ENCODE results near the gene KCNK16. TPM values are rescaled to one million over a fixed set of nuclear protein-coding genes. Genes with fewer than 3 reads are reported as not detected.

The KCNK16 gene
- total RNA-seq, 2 experiments from 2014 or later, result not detected

GRCh38 chr6:39279539-39279938, 43.0 kb downstream of the KCNK16 start:
- no peaks in the 10 kb centered on the region for H3K27me3 Mint-ChIP-seq
- POLR2A ChIA-PET, result no interaction called here

GRCh38 chr6:39276379-39276995, 46.0 kb downstream of the KCNK16 start:
- no peaks in the 10 kb centered on the region for H3K36me3 ChIP-seq (ENCODE audit: insufficient read depth, low read length)
- H3K36me3 Mint-ChIP-seq (ENCODE audit: low read depth), result no peaks in the 10 kb centered on the region
- H3K9me3 ChIP-seq (ENCODE audit: control insufficient read depth in 1 of 2, insufficient read depth in 1 of 2, low read length in 2 of 2), result no peaks in the 10 kb centered on the region
- ATAC-seq (ENCODE audit: poor library complexity) (no peak), DNase-seq (no peak)
- ChIA-PET CTCF (no interaction called here), POLR2A (no interaction called here)
- no peaks in the 10 kb centered on the region for H3K27me3 Mint-ChIP-seq
- H3K27ac ChIP-seq (ENCODE audit: low read depth in 1 of 2, low read length in 2 of 2), result no peak overlapping the region
- intact Hi-C loops (cut with DNase I, micrococcal nuclease), result no loop called here
- no peak for TF ChIP-seq CTCF (IDR thresholded peaks at IDR 0.05)
- no peak overlapping the region for H3K27ac Mint-ChIP-seq
- H3K9me3 Mint-ChIP-seq, result no peaks in the 10 kb centered on the region
- H3K4me1 ChIP-seq (ENCODE audit: insufficient read depth, low read length), result no peaks in the 10 kb centered on the region
- H3K27me3 ChIP-seq (ENCODE audit: control insufficient read depth in 1 of 2, insufficient read depth in 2 of 2, low read length in 2 of 2), result no peaks in the 10 kb centered on the region
- no peak overlapping the region for H3K4me3 Mint-ChIP-seq
- H3K4me1 Mint-ChIP-seq (ENCODE audit: low read depth), result no peaks in the 10 kb centered on the region
- H3K4me3 ChIP-seq (ENCODE audit: low read length), result no peak overlapping the region

More at GRCh38 chr6:39279539-39279938, 43.0 kb downstream of the KCNK16 start:
- Histone ChIP-seq H3K27me3 (ENCODE audit: control insufficient read depth in 1 of 2, insufficient read depth in 2 of 2, low read length in 2 of 2) (no peaks in the 10 kb centered on the region), H3K4me1 (ENCODE audit: insufficient read depth, low read length) (no peaks in the 10 kb centered on the region), H3K9me3 (ENCODE audit: control insufficient read depth in 1 of 2, insufficient read depth in 1 of 2, low read length in 2 of 2) (no peaks in the 10 kb centered on the region), H3K27ac (ENCODE audit: low read depth in 1 of 2, low read length in 2 of 2) (no peak overlapping the region), H3K36me3 (ENCODE audit: insufficient read depth, low read length) (no peaks in the 10 kb centered on the region), H3K4me3 (ENCODE audit: low read length) (no peak overlapping the region)
- Mint-ChIP-seq H3K4me1 (ENCODE audit: low read depth) (no peaks in the 10 kb centered on the region), H3K27ac (no peak overlapping the region), H3K4me3 (no peak overlapping the region), H3K9me3 (no peaks in the 10 kb centered on the region), H3K36me3 (ENCODE audit: low read depth) (no peaks in the 10 kb centered on the region)
- no peak for TF ChIP-seq CTCF (IDR thresholded peaks at IDR 0.05)
- ATAC-seq (ENCODE audit: poor library complexity), result no peak
- CTCF ChIA-PET, result no interaction called here
- DNase-seq, result no peak
- intact Hi-C loops (cut with DNase I, micrococcal nuclease), result no loop called here

- CTCF ChIA-PET, result no interaction called here
- H3K4me1 ChIP-seq (ENCODE audit: insufficient read depth, low read length), result no peaks in the 10 kb centered on the region
- no peak overlapping the region for H3K27ac ChIP-seq (ENCODE audit: low read depth in 1 of 2, low read length in 2 of 2)
- H3K27me3 ChIP-seq (ENCODE audit: control insufficient read depth in 1 of 2, insufficient read depth in 2 of 2, low read length in 2 of 2), result no peaks in the 10 kb centered on the region
- H3K4me3 ChIP-seq (ENCODE audit: low read length), result no peak overlapping the region
- POLR2A ChIA-PET, result no interaction called here
- no peak for TF ChIP-seq CTCF (IDR thresholded peaks at IDR 0.05)
- no peak for ATAC-seq (ENCODE audit: poor library complexity)
- Mint-ChIP-seq H3K4me3 (no peak overlapping the region), H3K9me3 (no peaks in the 10 kb centered on the region), H3K27ac (no peak overlapping the region), H3K27me3 (no peaks in the 10 kb centered on the region), H3K4me1 (ENCODE audit: low read depth) (no peaks in the 10 kb centered on the region), H3K36me3 (ENCODE audit: low read depth) (no peaks in the 10 kb centered on the region)
- intact Hi-C loops (cut with DNase I, micrococcal nuclease), result no loop called here
- no peaks in the 10 kb centered on the region for H3K9me3 ChIP-seq (ENCODE audit: control insufficient read depth in 1 of 2, insufficient read depth in 1 of 2, low read length in 2 of 2)
- no peaks in the 10 kb centered on the region for H3K36me3 ChIP-seq (ENCODE audit: insufficient read depth, low read length)
- DNase-seq, result no peak
These were observed 47.6 kb downstream of the KCNK16 start for GRCh38 chr6:39274903-39275302.

Data from CD4-positive, alpha-beta T cell (primary cell).